SIG-M5 (cell line): Measurements from ENCODE around the gene PSTPIP1.

Experiments used
- DNase-seq: peaks from one replicate; lab custom pipeline; 2025; lab: John Stamatoyannopoulos, UW

The PSTPIP1 gene

DNA sequence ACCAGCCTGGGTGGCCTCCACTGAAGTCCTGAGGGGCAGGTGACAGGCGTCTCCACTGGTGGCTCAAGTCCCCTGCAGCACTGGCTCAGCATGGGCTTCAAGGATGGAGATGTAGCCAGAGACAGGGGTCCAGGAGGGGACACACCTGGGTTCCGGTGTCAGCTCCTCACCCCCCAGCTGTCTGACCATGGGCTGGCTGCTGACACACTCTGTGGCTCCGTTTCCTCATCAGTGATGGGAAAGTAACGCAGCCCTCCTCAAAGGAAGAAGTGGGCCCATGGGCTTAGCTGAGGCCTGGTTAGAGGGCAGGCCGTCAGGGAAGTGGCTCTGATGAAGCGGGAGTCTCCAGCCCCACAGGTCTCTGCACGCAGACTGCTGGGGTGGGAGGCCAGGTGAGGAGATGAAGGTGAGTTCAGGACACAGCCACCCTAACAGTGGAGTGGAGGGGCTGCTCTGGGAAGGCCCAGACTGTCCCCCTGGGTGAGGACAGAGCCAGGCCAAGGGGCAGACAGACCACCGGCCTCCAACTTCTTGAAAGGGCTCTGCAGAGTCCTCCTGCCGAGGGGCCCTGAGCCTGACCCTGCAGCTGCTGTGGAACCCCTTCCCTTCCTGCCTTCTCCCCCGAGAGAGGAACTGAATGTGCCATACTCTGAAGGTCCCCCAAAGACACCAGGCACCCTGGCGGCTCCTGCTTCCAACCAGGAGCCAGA is 24.0 kb downstream of the PSTPIP1 start:
- DNase-seq, result no peak

DNA sequence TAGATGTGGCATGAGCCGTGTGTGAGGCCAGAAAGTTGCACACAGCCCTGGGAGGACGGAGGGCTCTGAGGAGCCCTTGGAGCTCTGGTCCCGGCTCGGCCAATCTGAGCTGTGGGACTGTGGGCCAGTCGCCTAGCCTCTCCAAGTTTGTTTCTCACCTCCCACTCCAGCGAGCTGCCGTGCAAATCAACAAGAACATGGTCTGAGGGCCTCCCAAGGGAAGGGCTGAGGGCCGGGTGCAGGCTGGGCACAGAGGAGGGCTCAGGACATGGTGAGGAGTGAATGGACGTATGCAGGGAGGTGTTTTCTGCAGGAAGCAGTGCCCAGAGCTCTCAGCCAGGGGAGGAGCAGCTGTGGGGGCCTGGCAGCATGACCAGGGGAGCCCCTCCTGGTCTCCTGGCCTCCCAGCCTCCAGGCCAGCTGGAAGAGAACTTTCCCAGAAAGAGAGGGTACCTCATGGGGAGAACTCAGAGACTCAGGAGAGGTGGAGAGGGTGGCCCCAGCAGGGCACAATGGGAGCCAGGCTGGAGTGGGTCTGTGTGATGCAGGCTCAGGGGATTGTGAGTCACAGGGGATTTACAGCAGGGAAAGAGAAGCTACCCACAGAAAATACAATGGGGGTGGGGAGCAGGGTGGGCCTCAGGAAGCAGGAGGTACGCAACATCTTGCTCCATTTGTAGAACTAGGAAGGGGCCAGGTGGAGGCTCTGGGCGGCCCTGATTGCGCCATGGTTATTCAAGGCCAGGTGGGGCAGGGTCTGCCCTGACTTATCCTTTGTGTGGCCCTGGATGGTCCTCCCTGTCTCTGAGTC is 24.8 kb downstream of the PSTPIP1 start:
- no peak for DNase-seq

- no peak for DNase-seq
Observed at GRCh38 chr15:77020348-77021087, 25.6 kb downstream of the PSTPIP1 start.

- no peak for DNase-seq
Observed at GRCh38 chr15:77021088-77021481, 26.2 kb downstream of the PSTPIP1 start.

- DNase-seq, result no peak
Observed at GRCh38 chr15:77021803-77022381, 27.0 kb downstream of the PSTPIP1 start.

GRCh38 chr15:77022646-77023575 is 28.0 kb downstream of the PSTPIP1 start:
- no peak for DNase-seq

GRCh38 chr15:77023576-77024272 is 28.8 kb downstream of the PSTPIP1 start:
- no peak for DNase-seq

- no peak for DNase-seq
Observed at GRCh38 chr15:77024273-77025082, 29.6 kb downstream of the PSTPIP1 start.

DNA sequence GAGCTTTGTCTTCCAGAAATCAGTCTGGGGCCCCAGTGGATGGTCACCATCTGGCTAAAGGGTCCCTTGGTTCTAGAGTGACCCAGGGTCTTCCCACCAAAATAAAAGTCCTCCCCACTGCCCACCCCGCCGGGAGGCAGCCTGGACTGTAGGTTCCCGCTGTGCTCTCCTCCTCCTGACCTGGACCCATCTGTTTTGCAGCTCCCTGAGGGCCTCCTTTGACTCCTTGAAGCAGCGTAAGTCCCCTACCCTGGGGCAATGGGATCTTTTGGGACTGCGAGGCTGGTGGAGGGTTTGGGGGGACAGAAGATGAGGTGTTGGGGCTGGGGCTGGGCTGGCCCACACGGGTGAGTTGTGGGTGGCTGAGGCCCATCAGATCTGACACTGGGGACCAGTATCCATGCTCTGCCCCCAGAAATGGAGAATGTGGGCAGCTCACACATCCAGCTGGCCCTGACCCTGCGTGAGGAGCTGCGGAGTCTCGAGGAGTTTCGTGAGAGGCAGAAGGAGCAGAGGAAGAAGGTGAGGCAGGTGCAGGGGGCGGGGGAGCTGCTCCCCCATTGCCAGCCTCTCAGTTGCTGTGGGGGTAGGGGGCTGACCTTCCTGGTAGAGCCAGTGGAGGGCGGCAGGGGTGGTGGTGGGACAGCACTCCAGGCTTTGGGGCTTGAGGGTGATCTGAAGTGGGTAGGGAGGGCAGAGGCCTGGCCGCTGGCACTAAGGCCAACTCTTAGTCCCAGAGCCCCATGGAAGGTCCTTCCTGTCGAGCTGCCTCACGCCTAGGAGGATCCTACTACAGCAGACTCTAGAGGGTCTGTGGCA is 30.4 kb downstream of the PSTPIP1 start:
- no peak for DNase-seq

GRCh38 chr15:77025941-77026411 is 31.1 kb downstream of the PSTPIP1 start:
- DNase-seq, result no peak

GRCh38 chr15:77026501-77027110 is 31.7 kb downstream of the PSTPIP1 start:
- no peak for DNase-seq

GRCh38 chr15:77027111-77027696 is 32.3 kb downstream of the PSTPIP1 start:
- DNase-seq, result no peak

DNA sequence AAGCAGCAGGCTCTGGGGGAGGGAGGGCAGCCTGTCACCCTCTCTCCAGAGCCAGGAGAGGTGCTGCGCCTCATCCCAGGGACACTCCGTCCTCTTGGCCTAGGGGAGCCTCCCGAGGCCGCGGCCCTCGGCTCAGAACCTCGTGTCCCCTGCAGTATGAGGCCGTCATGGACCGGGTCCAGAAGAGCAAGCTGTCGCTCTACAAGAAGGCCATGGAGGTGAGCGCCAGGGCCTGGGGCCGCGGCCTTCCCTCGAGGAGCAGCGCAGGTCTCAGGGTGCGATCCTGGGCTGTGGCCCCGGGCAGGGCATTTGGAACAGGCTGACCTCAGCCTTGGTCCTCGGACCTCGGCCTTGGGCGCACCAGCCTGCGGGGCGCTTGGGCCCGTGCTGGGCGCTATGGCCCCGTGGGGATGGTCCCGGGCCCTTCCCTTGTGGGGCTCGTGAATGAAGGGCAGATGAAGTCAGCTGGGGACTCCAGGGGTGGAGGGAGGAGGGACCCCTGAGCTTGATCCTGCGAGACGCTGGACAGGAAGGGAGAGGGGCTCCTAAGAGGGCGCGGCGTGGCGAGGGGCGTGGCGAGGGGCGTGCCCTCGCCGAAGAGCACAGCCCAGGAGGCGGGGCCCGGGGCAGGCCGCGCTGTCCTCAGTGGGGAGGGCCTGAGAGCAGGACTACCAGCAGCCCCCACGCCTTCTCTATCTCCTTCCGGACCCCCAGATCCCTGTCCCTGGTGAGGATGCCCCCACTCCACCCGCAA is 32.9 kb downstream of the PSTPIP1 start:
- DNase-seq, result no peak

DNA sequence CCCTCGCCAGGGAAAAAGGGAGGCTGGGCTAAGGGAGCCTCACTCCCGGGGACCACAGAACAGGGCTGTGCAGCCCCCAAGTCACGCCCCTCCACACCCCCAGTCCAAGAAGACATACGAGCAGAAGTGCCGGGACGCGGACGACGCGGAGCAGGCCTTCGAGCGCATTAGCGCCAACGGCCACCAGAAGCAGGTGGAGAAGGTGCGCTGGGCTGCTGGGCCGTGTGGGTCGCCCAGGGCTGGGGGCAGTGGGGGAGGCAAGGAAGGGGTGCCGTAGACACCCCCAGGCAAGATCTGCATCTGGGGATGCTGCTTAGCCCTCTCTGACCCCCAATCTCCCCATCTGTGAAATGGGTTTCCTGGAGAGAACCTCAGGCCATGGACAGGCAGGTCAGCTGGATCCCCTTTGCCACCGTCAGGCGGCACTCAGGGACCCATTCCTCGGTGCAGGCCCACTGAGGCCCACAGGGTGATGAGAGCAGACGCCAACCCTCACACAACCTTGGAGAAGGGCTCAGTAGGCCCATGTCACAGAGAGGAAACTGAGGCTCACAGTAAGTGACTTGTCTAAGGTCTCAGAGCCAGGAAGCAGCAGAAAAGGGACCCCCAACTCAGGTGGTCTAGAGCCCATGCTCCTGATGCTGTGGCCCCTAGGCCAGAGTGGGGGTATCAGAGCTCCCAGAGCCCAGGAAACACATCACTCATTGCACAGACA is 33.7 kb downstream of the PSTPIP1 start:
- DNase-seq, result no peak

- DNase-seq, result no peak
Observed at GRCh38 chr15:77029166-77030047, 34.5 kb downstream of the PSTPIP1 start.
